GM13976 (cell line): Measurements from ENCODE around the gene FZR1.

Source experiments
- DNase-seq: peaks from one replicate; pipeline ENCODE4 v3.0.0; 2012; ENCODE audit warnings: low spot score
- in situ Hi-C: fragments of 300-500 bp; cut with MboI; formaldehyde crosslinking; loops from one replicate; pipeline ENCODE4 v1.12.0; 2022; ENCODE audit warnings: low sequenced_read_pairs, mixed read lengths, inconsistent platforms; ENCODE audit not compliant: unreplicated experiment
- TF ChIP-seq, protein P1 (sequence below): IDR thresholded peaks from 2 replicates; pipeline ENCODE4 v1.5.1; 2012; ENCODE audit warnings: borderline replicate concordance, mild to moderate bottlenecking; ENCODE audit not compliant: insufficient read depth; ENCODE audit errors: extremely low read depth, missing control alignments, control extremely low read depth

The FZR1 gene

DNA sequence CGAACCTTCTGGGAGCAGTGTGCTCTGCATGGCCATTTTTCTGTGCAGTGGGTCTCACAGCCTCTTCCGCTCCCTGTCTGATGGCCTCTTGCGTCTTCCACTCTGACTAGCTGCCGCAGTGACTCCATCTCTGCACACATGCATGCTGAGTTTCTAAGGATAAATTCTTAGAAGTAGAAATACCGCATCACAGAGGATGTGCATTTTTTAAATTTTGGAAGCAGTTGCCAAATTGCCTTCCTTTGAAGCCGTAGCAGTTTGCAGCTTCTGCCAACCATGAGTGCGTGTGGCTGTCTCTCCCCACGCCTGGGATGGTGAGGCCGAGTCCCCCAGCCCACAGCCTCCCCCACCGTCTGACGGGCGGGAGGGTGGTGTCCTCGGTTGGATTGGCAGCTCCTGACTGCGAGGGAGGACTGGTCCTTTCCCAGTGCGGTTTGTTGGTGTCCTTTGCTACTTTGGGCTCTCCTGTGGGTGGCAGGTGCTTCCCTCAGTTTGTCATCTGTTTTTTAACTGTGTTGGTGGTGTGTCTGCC, 9.8 kb downstream of the FZR1 start:
- TF ChIP-seq, protein P1, sequence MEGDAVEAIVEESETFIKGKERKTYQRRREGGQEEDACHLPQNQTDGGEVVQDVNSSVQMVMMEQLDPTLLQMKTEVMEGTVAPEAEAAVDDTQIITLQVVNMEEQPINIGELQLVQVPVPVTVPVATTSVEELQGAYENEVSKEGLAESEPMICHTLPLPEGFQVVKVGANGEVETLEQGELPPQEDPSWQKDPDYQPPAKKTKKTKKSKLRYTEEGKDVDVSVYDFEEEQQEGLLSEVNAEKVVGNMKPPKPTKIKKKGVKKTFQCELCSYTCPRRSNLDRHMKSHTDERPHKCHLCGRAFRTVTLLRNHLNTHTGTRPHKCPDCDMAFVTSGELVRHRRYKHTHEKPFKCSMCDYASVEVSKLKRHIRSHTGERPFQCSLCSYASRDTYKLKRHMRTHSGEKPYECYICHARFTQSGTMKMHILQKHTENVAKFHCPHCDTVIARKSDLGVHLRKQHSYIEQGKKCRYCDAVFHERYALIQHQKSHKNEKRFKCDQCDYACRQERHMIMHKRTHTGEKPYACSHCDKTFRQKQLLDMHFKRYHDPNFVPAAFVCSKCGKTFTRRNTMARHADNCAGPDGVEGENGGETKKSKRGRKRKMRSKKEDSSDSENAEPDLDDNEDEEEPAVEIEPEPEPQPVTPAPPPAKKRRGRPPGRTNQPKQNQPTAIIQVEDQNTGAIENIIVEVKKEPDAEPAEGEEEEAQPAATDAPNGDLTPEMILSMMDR, result no peak
- in situ Hi-C loops, result no loop called here
- no peak for DNase-seq

DNA sequence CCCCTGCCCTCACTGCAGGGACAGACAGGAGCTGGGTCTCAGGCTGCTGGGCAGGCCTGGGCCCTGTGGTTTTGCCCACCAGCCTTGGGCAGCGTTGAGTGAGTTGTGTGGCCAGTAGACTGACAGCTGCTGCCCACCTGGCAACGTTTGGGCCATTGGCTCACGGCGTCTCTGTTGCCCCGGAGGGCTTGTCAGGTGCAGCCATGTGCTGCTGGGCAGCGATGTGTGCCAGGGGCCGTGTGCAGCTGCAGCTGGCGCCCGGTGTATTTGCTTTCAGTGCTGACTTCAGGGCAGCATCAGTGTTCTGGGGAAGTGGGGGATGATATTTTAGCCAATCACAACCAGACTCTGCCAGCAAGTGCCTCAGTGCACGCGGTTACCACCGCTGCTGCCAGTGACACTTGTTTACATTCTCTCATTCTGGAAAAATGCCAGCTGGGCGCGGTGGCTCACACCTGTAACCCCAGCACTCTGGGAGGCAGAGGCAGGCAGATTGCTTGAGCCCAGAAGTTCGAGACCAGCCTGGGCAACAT, 10.6 kb downstream of the FZR1 start:
- DNase-seq, result no peak
- in situ Hi-C loops, result no loop called here
- TF ChIP-seq, protein P1, result no peak

DNA sequence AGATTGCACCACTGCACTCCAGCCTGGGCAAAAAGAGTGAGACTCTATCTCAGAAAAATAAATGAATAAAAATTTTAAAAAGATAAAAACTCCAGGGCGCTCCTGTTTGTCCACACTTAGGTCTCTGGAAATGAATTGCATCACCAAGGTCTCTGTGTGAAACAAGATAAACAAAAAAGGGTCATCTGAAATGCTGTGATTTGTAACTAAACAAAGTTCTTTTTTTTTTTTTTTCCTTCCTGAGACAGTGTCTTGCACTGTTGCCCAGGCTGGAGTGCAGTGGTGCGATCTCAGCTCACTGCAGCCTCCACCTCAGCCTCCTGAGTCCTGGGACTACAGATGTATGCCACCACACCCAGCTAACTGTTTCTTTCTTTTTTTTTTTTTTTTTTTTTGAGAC, 11.5 kb downstream of the FZR1 start:
- TF ChIP-seq, protein P1, result no peak
- in situ Hi-C loops, result no loop called here
- DNase-seq, result no peak

DNA sequence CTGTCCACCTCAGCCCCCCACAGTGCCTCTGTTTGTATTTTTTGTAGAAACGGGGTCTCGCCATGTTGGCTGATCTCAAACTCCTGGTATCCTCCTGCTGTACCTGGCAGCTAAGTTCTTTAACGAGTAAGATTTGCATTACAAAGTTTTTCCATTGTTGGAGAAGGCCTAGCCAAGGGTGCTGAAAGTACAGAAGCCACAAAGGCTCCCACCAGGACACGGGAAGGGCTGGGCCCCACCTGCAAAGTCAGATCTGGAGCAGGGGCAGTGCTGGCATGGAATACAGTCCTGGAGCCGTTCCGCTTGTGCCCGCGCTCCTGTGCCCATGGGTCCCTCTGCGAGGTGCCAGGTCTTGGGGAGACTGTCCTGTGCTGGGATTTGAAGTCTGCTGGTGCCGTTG, 12.1 kb downstream of the FZR1 start:
- in situ Hi-C loops, result no loop called here
- DNase-seq, result no peak
- TF ChIP-seq, protein P1, result no peak

DNA sequence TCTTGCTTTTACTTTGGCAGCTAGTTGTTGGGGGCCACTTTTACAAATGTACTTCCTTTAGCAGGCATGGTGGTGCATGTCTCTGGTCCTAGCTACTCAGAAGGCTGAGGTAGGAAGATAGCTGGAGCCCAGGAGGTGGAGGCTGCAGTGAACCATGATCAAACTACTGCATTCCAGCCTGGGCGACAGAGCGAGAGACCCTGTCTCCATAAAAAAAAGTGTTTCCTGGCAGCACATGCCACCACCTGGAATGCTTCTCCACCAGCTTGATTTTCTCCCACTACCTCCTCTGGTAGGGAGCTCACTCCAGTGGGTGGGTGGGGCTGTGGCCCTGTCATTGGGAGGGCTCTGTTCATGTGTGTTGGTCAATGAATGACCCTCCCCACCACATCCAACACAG, 12.5 kb downstream of the FZR1 start:
- in situ Hi-C loops, result no loop called here
- TF ChIP-seq, protein P1, result no peak
- no peak for DNase-seq

DNA sequence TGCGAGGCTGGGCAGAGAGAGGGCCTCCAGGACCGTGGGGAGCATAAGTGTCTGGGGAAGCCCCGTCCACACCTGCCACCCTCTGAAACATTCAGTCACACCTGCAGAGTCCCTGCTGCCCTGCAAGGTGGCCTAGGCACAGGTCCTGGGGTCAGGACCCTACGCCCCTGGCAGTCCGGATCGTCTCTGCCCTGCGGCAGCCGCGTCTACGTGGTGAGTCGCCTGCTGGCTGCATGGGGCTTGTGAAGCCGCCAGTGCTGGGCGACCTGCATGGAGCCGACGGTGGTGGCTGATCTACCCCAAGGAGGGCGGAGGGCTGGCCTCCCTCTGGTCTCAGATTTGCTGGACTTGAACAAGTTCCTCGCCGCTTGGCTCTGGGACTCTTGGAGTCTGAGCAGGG, 13.0 kb downstream of the FZR1 start:
- no peak for DNase-seq
- TF ChIP-seq, protein P1, result no peak
- in situ Hi-C loops, result no loop called here
